Measurements from ENCODE around the gene TMBIM4. TPM values are rescaled to one million over a fixed set of nuclear protein-coding genes. Genes with fewer than 3 reads are reported as not detected.

The TMBIM4 gene
- polyA plus RNA-seq, 1 of the 3 experiments (the other 2 are of a cell fraction) = 68.5 TPM

- Histone ChIP-seq H3K27me3 (ENCODE audit: insufficient read depth) (peaks cover 68% of the 10 kb centered on the region), H3K36me3 (replicated peaks in 1 of 2; ENCODE audit: control insufficient read depth in 1 of 2, insufficient read depth in 2 of 2, low read length in 1 of 2) (no peaks in the 10 kb centered on the region), H3K4me2 (no peak overlapping the region), H3K27ac (ENCODE audit: low read depth in 2 of 2, low read length in 1 of 2) (no peak overlapping the region), H4K20me1 (ENCODE audit: insufficient read depth) (no peaks in the 10 kb centered on the region), H3K4me3 (ENCODE audit: low read depth in 2 of 2, low read length in 1 of 2) (no peak overlapping the region), H3F3A (replicated peaks; ENCODE audit: insufficient read depth) (no peaks in the 10 kb centered on the region), H3K79me2 (ENCODE audit: insufficient read depth) (no peaks in the 10 kb centered on the region), H3K9me3 (no peaks in the 10 kb centered on the region), H2AFZ (ENCODE audit: low read depth) (no peak overlapping the region), H3K9ac (no peak overlapping the region), H3K9me2 (no peaks in the 10 kb centered on the region), H3K4me1 (ENCODE audit: control insufficient read depth in 1 of 2, insufficient read depth in 2 of 2, low read depth in 1 of 2, low read length in 1 of 2) (peaks cover 0 to 4% of the 10 kb centered on the region in 2 experiments; a peak in 1 of 4 replicates)
- CTCF ChIA-PET = interaction anchor here (1.7 kb wide), 1 partner anchor 21 kb away, joined by 7 read pairs; the partner anchor contains the start of gene TMBIM4
- no peak for DNase-seq
- POLR2A ChIA-PET = no interaction called here
- WGBS (ENCODE audit: low lambda C conversion rate) = 79% methylated on average over 1 of the region's 1 CpG
- TF ChIP-seq ZBTB33 (IDR thresholded peaks at IDR 0.05; ENCODE audit: borderline replicate concordance, low read depth) (no peak), CHD2 (IDR thresholded peaks at IDR 0.05; ENCODE audit: low read length, partially characterized antibody) (no peak), TCF12 (IDR thresholded peaks at IDR 0.05) (no peak), SMC3 (IDR thresholded peaks at IDR 0.05; ENCODE audit: low read depth, low read length) (no peak), MXI1 (IDR thresholded peaks at IDR 0.05; ENCODE audit: low read depth, low read length) (no peak), POLR2AphosphoS5 (IDR thresholded peaks at IDR 0.05; ENCODE audit: low read depth, low read length) (no peak), JUND (IDR thresholded peaks at IDR 0.05) (no peak), RXRA (IDR thresholded peaks at IDR 0.05; ENCODE audit: borderline replicate concordance, low read depth) (no peak), ELF1 (IDR thresholded peaks at IDR 0.05) (no peak), MAX (IDR thresholded peaks at IDR 0.05; ENCODE audit: low read depth) (no peak), TAF1 (IDR thresholded peaks at IDR 0.05; ENCODE audit: borderline replicate concordance, low read depth, low read length) (no peak), USF2 (IDR thresholded peaks at IDR 0.05; ENCODE audit: borderline replicate concordance, low read depth, low read length) (no peak), NFIC (IDR thresholded peaks at IDR 0.05; ENCODE audit: borderline replicate concordance) (no peak), GATA2 (CRISPR knock-in tag; IDR thresholded peaks at IDR 0.05) (no peak)
Observed at GRCh38 chr12:66190519-66191370, 20.9 kb upstream of the TMBIM4 start.

- ChIA-PET CTCF (no interaction called here), POLR2A (no interaction called here)
- no peak for DNase-seq
Observed at GRCh38 chr12:66189889-66190288, 20.1 kb upstream of the TMBIM4 start.

More at GRCh38 chr12:66189889-66190288, 20.1 kb upstream of the TMBIM4 start:
- H3K4me3 ChIP-seq (ENCODE audit: low read depth in 2 of 2, low read length in 1 of 2) = no peak overlapping the region
- H3K4me2 ChIP-seq = no peak overlapping the region
- H3K9me3 ChIP-seq = no peaks in the 10 kb centered on the region
- H4K20me1 ChIP-seq (ENCODE audit: insufficient read depth) = no peaks in the 10 kb centered on the region
- no peak overlapping the region for H3K9ac ChIP-seq
- no peak for TF ChIP-seq POLR2AphosphoS5 (IDR thresholded peaks at IDR 0.05; ENCODE audit: low read depth, low read length)
- TF ChIP-seq MEF2A (IDR thresholded peaks at IDR 0.05; ENCODE audit: borderline replicate concordance, low read depth) = no peak
- no peak for TF ChIP-seq TAF1 (IDR thresholded peaks at IDR 0.05; ENCODE audit: borderline replicate concordance, low read depth, low read length)
- TF ChIP-seq IRF3 (IDR thresholded peaks at IDR 0.05; ENCODE audit: low read depth, low read length) = no peak
- no peak for TF ChIP-seq RCOR1 (IDR thresholded peaks at IDR 0.05; ENCODE audit: low read length)
- no peak for TF ChIP-seq TCF12 (IDR thresholded peaks at IDR 0.05)
- TF ChIP-seq FOXJ3 (CRISPR knock-in tag; IDR thresholded peaks at IDR 0.05) = no peak
- TF ChIP-seq CHD2 (IDR thresholded peaks at IDR 0.05; ENCODE audit: low read length, partially characterized antibody) = no peak
- TF ChIP-seq SMC3 (IDR thresholded peaks at IDR 0.05; ENCODE audit: low read depth, low read length) = no peak
- no peak for TF ChIP-seq ELF1 (IDR thresholded peaks at IDR 0.05)
- TF ChIP-seq MAX (IDR thresholded peaks at IDR 0.05; ENCODE audit: low read depth) = no peak
- no peak for TF ChIP-seq FOSL2 (IDR thresholded peaks at IDR 0.05; ENCODE audit: borderline replicate concordance, low read depth)
- no peak for TF ChIP-seq CTCF (IDR thresholded peaks at IDR 0.05)
- no peak for TF ChIP-seq JUND (IDR thresholded peaks at IDR 0.05)
- H3K9me2 ChIP-seq = no peaks in the 10 kb centered on the region
- H3K79me2 ChIP-seq (ENCODE audit: insufficient read depth) = no peaks in the 10 kb centered on the region
- H3K27me3 ChIP-seq (ENCODE audit: insufficient read depth) = peaks cover 59% of the 10 kb centered on the region
- H2AFZ ChIP-seq (ENCODE audit: low read depth) = no peak overlapping the region
- H3K36me3 ChIP-seq (replicated peaks in 1 of 2; ENCODE audit: control insufficient read depth in 1 of 2, insufficient read depth in 2 of 2, low read length in 1 of 2) = no peaks in the 10 kb centered on the region
- peaks cover 0 to 4% of the 10 kb centered on the region in 2 experiments; a peak in 1 of 4 replicates for H3K4me1 ChIP-seq (ENCODE audit: control insufficient read depth in 1 of 2, insufficient read depth in 2 of 2, low read depth in 1 of 2, low read length in 1 of 2)
- no peak overlapping the region for H3K27ac ChIP-seq (ENCODE audit: low read depth in 2 of 2, low read length in 1 of 2)
- H3F3A ChIP-seq (replicated peaks; ENCODE audit: insufficient read depth) = no peaks in the 10 kb centered on the region
- 91% methylated on average over 6 of the region's 6 CpGs for WGBS (ENCODE audit: low lambda C conversion rate)
